Kidney (tissue), 14 donors: ENCODE data around the gene TCEA3. TPM values are rescaled to one million over a fixed set of nuclear protein-coding genes. Genes with fewer than 3 reads are reported as not detected.
A peak's percentile ranks its signal among the peaks of the same experiment; 100 is the strongest.

ENCODE experiments used
- DNase-seq, 5 donors: peaks; one replicate each; pipeline ENCODE4 v3.0.0-alpha.2; 2013 to 2020
- FAIRE-seq: peaks from 2 replicates; lab custom pipeline; 2012; peaks lifted over from hg19 to GRCh38; lab: Jason Lieb, UNC
- H3K27ac ChIP-seq, 2 donors: one replicate each; pipeline ENCODE4 v1.7.0; 2013; ENCODE audit warnings: low read depth in 2 of 2, low read length in 2 of 2, inconsistent platforms in 1 of 2
- H3K27me3 ChIP-seq: one replicate; pipeline ENCODE4 v1.7.1; 2013; ENCODE audit warnings: low read length, inconsistent platforms; ENCODE audit not compliant: control insufficient read depth, insufficient read depth
- H3K36me3 ChIP-seq, 3 donors: one replicate each; pipeline versions ENCODE4 v1.7.0 to v1.7.1; 2013; ENCODE audit warnings: low read length in 3 of 3, control low read depth in 1 of 3, inconsistent platforms in 1 of 3; ENCODE audit not compliant: insufficient read depth in 3 of 3, control insufficient read depth in 2 of 3
- H3K4me1 ChIP-seq, 3 donors: one replicate each; pipeline versions ENCODE4 v1.7.0 to v1.7.1; 2013; ENCODE audit warnings: low read length in 3 of 3, inconsistent platforms in 1 of 3, low read depth in 1 of 3; ENCODE audit not compliant: control insufficient read depth in 2 of 3, insufficient read depth in 2 of 3
- H3K4me3 ChIP-seq, 3 donors: one replicate each; pipeline versions ENCODE4 v1.7.0 to v1.8.1; 2013; ENCODE audit warnings: low read length in 3 of 3, control low read depth in 1 of 3, inconsistent platforms in 1 of 3
- H3K9ac ChIP-seq, 3 donors: one replicate each; pipeline versions ENCODE4 v1.7.0 to v1.7.1; 2013; ENCODE audit warnings: low read length in 3 of 3, control low read depth in 1 of 3, inconsistent platforms in 1 of 3
- H3K9me3 ChIP-seq, 3 donors: one replicate each; pipeline versions ENCODE4 v1.7.0 to v1.7.1; 2013; ENCODE audit warnings: low read length in 3 of 3, control low read depth in 1 of 3, inconsistent platforms in 1 of 3; ENCODE audit not compliant: control insufficient read depth in 2 of 3, insufficient read depth in 1 of 3
- intact Hi-C: fragments of 100-400 bp; cut with DNase I; formaldehyde crosslinking; loops from one replicate; pipeline ENCODE4 v1.11.1; 2022
- polyA plus RNA-seq: library from polyadenylated mRNA; stranded (reverse); fragments of 350-450 nt; fragmentation: Illumina TruSeq; extraction: RNeasy Lipid Tissue Mini Kit (QIAGEN cat#74804); gene quantifications from one replicate; pipeline ENCODE4 v1.2.3, GENCODE V29; 2014; ENCODE audit warnings: low read depth, low replicate concordance; ENCODE audit not compliant: insufficient read depth
- total RNA-seq: library from RNA; stranded (reverse); fragmentation: NEBNext Ultra II Directional; extraction: Animal tissue kit (Norgen Biotek cat#: 25700); gene quantifications from one replicate; pipeline ENCODE4 v1.2.1, GENCODE V29; 2021
- TF ChIP-seq, protein P1 (sequence below): IDR thresholded peaks from 3 replicates; pipeline ENCODE4 v1.5.1; 2012; ENCODE audit warnings: mild to moderate bottlenecking, moderate library complexity, borderline replicate concordance; ENCODE audit not compliant: insufficient read depth; ENCODE audit errors: extremely low read depth
- donor health status: control.
- donor health status: control.
- donor health status: control.
- donor health status: control.
- donor health status: control.
- donor health status: DM: yes; HTN: yes; CAD: no.
- donor health status: Normal renal cell carcinoma (clear cell type).

Gene TCEA3
- total and polyA plus RNA-seq, 2 donors from 2014 or later = 46.3 to 93.2 TPM

DNA sequence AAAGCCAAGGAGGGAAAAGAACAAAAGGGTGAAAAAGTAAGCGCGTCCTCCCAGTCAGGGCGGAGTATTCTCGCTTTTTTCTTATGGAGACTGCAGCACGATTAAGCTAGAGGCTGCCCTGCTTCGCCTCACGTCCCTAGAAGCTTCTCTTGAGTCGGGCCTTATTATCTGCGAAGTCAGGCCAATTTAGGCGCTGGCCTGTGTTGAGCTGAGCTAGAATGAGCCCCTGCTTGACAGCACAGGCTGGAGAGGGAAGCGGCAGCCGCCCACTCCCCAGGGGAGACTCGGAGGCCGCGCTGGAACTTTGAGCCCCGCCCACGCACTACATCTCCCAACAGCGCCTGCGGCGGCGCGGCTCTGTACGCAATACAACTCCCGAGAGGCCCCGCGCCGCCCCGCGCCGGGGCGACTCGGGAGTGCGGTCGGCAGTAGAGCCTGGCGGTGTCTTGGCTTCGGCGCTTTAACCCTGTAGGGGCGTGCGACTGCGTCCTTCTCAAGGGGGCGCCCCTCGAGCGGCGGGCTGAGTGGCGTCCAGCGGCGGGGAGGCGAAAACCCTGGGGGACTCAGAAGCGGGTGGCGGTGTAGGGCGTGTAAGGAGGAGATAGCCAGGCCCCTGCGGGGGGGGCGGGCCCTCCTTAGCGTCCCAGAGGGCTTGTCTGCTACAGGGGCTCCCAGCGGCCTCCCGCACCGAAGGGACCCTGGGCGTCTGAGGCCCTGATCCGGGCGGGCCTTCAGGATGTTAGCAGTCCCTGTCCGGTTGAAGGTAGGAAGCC is 55.8 kb downstream of the TCEA3 start:
- intact Hi-C loops = no loop called here
- no peaks in the 10 kb centered on the region for H3K27me3 ChIP-seq
- peaks cover 0 to 7% (median under 1%) of the 10 kb centered on the region in 3 donors for H3K9me3 ChIP-seq
- DNase-seq = peak; percentile 93 to 98 (median 97)
- H3K36me3 ChIP-seq = peaks cover 0 to 9% (median 3%) of the 10 kb centered on the region in 3 donors
- TF ChIP-seq, protein P1, sequence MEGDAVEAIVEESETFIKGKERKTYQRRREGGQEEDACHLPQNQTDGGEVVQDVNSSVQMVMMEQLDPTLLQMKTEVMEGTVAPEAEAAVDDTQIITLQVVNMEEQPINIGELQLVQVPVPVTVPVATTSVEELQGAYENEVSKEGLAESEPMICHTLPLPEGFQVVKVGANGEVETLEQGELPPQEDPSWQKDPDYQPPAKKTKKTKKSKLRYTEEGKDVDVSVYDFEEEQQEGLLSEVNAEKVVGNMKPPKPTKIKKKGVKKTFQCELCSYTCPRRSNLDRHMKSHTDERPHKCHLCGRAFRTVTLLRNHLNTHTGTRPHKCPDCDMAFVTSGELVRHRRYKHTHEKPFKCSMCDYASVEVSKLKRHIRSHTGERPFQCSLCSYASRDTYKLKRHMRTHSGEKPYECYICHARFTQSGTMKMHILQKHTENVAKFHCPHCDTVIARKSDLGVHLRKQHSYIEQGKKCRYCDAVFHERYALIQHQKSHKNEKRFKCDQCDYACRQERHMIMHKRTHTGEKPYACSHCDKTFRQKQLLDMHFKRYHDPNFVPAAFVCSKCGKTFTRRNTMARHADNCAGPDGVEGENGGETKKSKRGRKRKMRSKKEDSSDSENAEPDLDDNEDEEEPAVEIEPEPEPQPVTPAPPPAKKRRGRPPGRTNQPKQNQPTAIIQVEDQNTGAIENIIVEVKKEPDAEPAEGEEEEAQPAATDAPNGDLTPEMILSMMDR = peak; percentile 5
- FAIRE-seq = no peak
- H3K4me3 ChIP-seq = peak overlapping the region; percentile 98 to 100 (median 99)
- H3K27ac ChIP-seq = peak overlapping the region; percentile 99 to 100
- H3K9ac ChIP-seq = peak overlapping the region; percentile 98 to 99 (median 98)
- peaks cover 12 to 37% (median 31%) of the 10 kb centered on the region in 3 donors for H3K4me1 ChIP-seq

DNA sequence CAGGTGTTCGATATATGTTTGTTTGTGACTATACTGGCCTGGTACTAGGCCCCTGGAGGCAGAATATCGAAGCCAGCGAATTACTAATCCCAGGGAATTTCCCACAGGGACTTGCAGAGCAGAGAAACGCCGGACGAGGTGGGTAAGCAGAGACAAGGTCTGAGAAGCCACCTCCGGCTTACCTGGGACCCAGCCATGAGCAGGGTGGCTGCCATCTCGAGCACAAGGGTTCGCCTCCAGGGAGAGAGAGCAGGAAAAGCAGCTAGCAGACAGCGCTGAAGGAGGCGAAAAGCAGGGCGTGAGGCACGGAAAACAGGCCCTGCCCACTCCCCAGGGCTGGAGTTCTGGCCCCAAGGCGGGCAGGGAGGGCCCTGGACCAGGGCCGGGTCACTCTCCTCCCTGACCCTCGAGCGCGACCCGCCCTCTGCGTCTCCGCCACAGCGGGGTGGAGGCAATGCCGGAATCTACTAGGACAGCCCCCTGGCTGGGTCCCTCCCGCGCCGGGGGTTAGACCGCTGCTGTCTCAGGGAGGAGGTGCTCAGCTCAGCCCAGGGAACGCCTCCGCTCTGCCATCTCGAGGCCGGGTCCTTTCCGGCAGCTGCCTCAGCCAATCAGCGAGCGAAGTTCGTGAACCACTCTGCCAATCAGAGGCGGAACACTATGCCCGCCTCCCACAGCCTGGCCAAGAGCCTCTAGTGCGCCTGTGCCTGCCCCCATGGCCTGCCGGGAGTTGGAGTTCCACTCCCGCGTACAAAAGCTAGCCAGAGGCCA is 56.6 kb downstream of the TCEA3 start:
- H3K27ac ChIP-seq = peak overlapping the region; percentile 99 to 100
- peak overlapping the region; percentile 98 to 99 (median 98) for H3K9ac ChIP-seq
- peaks cover 12 to 37% (median 31%) of the 10 kb centered on the region in 3 donors for H3K4me1 ChIP-seq
- H3K36me3 ChIP-seq = peaks cover 3 to 16% (median 4%) of the 10 kb centered on the region in 3 donors
- FAIRE-seq (peak; percentile 78), DNase-seq (peak; percentile 99 to 100 (median 99))
- intact Hi-C loops = no loop called here
- TF ChIP-seq, protein P1 = no peak
- H3K4me3 ChIP-seq = peak overlapping the region; percentile 98 to 100 (median 99)
- peaks cover 3 to 12% (median 4%) of the 10 kb centered on the region in 3 donors for H3K9me3 ChIP-seq
- no peaks in the 10 kb centered on the region for H3K27me3 ChIP-seq

DNA sequence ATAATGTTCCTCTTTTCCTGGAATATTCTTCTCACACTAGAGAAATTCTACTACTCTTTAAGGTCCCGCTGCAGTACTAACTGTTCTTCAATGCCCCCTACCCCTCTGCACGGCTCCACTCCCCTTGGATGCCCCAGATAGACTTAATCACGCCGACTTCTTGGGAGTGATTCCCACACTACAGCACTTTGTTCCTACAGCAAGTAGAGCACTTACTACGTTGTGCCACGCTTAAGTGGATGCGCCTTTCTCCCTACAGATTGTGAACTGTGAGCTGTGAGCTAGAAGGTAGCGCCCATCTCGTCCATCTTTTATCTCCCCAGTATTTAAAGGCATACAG is 57.1 kb downstream of the TCEA3 start:
- DNase-seq = peak in 1 of 5 donors; percentile 55
- Histone ChIP-seq H3K9ac (peak overlapping the region; percentile 34 to 99 (median 82)), H3K4me1 (peaks cover 12 to 34% (median 31%) of the 10 kb centered on the region in 3 donors), H3K27me3 (no peaks in the 10 kb centered on the region), H3K9me3 (peaks cover 9 to 18% (median 9%) of the 10 kb centered on the region in 3 donors), H3K4me3 (peak overlapping the region; percentile 86 to 100 (median 98)), H3K36me3 (peaks cover 9 to 21% (median 10%) of the 10 kb centered on the region in 3 donors), H3K27ac (peak overlapping the region; percentile 86 to 100)
- TF ChIP-seq, protein P1 = no peak
- intact Hi-C loops = no loop called here
- FAIRE-seq = no peak
